Heart right ventricle (tissue), 16 donors: ENCODE results near the gene UNC13C. TPM values are rescaled to one million over a fixed set of nuclear protein-coding genes. Genes with fewer than 3 reads are reported as not detected.

Experiments
- ATAC-seq, 8 donors: fragments of 200-7000 bp; cut with Tn5 transposase; one replicate each; pipeline ENCODE4 v1.9.1; 2020; ENCODE audit warnings: mild to moderate bottlenecking in 8 of 8, moderate library complexity in 8 of 8, moderate number of reproducible peaks in 1 of 8
- DNase-seq, 2 donors: peaks; one replicate each; pipeline ENCODE4 v3.0.0-alpha.2; 2020
- H3K27ac ChIP-seq, 10 donors: fragments of 200-600 bp; sonication (generic) in 2 of 10; one replicate each; pipeline versions ENCODE4 v1.5.0 to v1.8.0; 2020 to 2022; ENCODE audit warnings: mild to moderate bottlenecking in 3 of 10
- H3K27me3 ChIP-seq, 7 donors: fragments of 200-600 bp; one replicate each; pipeline ENCODE4 v1.8.0; 2021 to 2022; ENCODE audit warnings: mild to moderate bottlenecking in 2 of 7
- H3K36me3 ChIP-seq, 9 donors: fragments of 200-600 bp; sonication (generic) in 1 of 9; one replicate each; pipeline versions ENCODE4 v1.5.0 to v1.8.0; 2020 to 2022; ENCODE audit warnings: mild to moderate bottlenecking in 2 of 9
- H3K4me1 ChIP-seq, 9 donors: fragments of 200-600 bp; sonication (generic) in 1 of 9; one replicate each; pipeline versions ENCODE4 v1.5.0 to v1.8.0; 2020 to 2022; ENCODE audit warnings: mild to moderate bottlenecking in 4 of 9
- H3K4me3 ChIP-seq, 10 donors: fragments of 200-600 bp; sonication (generic) in 2 of 10; one replicate each; pipeline versions ENCODE4 v1.5.0 to v1.8.0; 2020 to 2022; ENCODE audit warnings: mild to moderate bottlenecking in 7 of 10, moderate library complexity in 2 of 10
- H3K9me3 ChIP-seq, 11 donors: fragments of 200-600 bp in 10 of 11; sonication (generic) in 2 of 11; one replicate each; pipeline versions ENCODE4 v1.5.0 to v1.8.0; 2013 to 2022; ENCODE audit warnings: mild to moderate bottlenecking in 2 of 11, control low read depth in 1 of 11, moderate library complexity in 1 of 11
- CTCF ChIP-seq, 9 donors: fragments of 200-600 bp; sonication (generic) in 2 of 9; IDR thresholded peaks; one replicate each; pipeline versions ENCODE4 v1.5.0 to v1.8.0; 2021 to 2022; ENCODE audit warnings: antibody characterized with exemption in 9 of 9, mild to moderate bottlenecking in 5 of 9, moderate library complexity in 1 of 9
- WGBS, 2 donors: extraction: QIAGEN DNeasy Blood & Tissue Kit; methylation state at CpG; one replicate each; pipeline ENCODE4 v1.1.7; 2013; ENCODE audit warnings: inconsistent platforms in 1 of 2; 5-methylcytosine and 5-hydroxymethylcytosine counted together
- intact Hi-C, 10 donors: fragments of 100-400 bp; cut with DNase I; formaldehyde crosslinking; loops; one replicate each; pipeline versions ENCODE4 v1.11.1 to v1.14.2; 2022
- polyA plus RNA-seq, 2 donors: library from polyadenylated mRNA; stranded (reverse); fragments of 200-250 nt; gene quantifications; one replicate each; pipeline ENCODE4 v1.2.3, GENCODE V29; 2013
- total RNA-seq, 10 donors: library from RNA; stranded (reverse); fragmentation: NEBNext Ultra II Directional in 3 of 10; extraction: Animal tissue kit (Norgen Biotek cat#: 25700) in 3 of 10; gene quantifications; one replicate each; pipeline versions ENCODE4 v1.2.1 to v1.2.4, GENCODE V29; 2021 to 2023
- donor health status: Arrhythmogenic right ventricular cardiomyopathy.
- donor health status: ischemic (EF 13 %, LVEDD 7.1; RV severe dilation, severe dysfunction).
- donor health status: healthy with polysubstance abuse.
- donor health status: DM: no; HTN: yes; CAD: no.
- donor health status: DM: no; HTN: no; CAD: no.
- donor health status: ischemic (EF 25% LVEDD 6.9; RV normal size, moderate dysfunction).
- donor health status: ischemic (EF 25% LVEDD 5.7; RV mildly dilated, moderate dysfunction).
- donor health status: healthy.
- donor health status: DM: yes; HTN: yes; CAD: no.
- donor health status: Ischemic cardiomyopathy.
- donor health status: ischemic (EF 35%, LVEDD 5.7; RV mildly dilated, moderate dysfunction).
- donor health status: nonischemic (EF 11% LVEDD 7.7; RV severe dilation, severe dysfunction).
- donor health status: DM: yes; HTN: yes; CAD: no.
- donor health status: PGD.
- donor health status: ischemic (EF 29% LVEDD 5.4; RV normal size, mild dysfunction).
- donor health status: nonischemic (EF 23%, LVEDD 6.1; RV moderate dilation, normal function).

UNC13C gene
- total and polyA plus RNA-seq, 12 donors: 0.04 to 0.85 (median 0.19) TPM; not detected in 5

GRCh38 chr15:54099010-54099409, 120.8 kb downstream of the UNC13C start:
- H3K27ac ChIP-seq: no peak overlapping the region
- DNase-seq: no peak
- WGBS, 2 donors: 3 to 16% methylated on average over 1 of the region's 1 CpG
- H3K27me3 ChIP-seq: no peaks in the 10 kb centered on the region
- no peaks in the 10 kb centered on the region for H3K36me3 ChIP-seq
- ATAC-seq: no peak
- H3K4me1 ChIP-seq: no peaks in the 10 kb centered on the region
- H3K4me3 ChIP-seq: no peak overlapping the region
- no peak for TF ChIP-seq CTCF (IDR thresholded peaks at IDR 0.05)
- intact Hi-C loops: no loop called here
- H3K9me3 ChIP-seq: peaks cover 0 to 4% (median 0%) of the 10 kb centered on the region in 11 donors

GRCh38 chr15:54101664-54102270, 123.5 kb downstream of the UNC13C start:
- no peaks in the 10 kb centered on the region for H3K27me3 ChIP-seq
- no peak overlapping the region for H3K27ac ChIP-seq
- no peaks in the 10 kb centered on the region for H3K36me3 ChIP-seq
- no peak for TF ChIP-seq CTCF (IDR thresholded peaks at IDR 0.05)
- no peaks in the 10 kb centered on the region for H3K4me1 ChIP-seq
- ATAC-seq (no peak), DNase-seq (no peak)
- no peak overlapping the region for H3K4me3 ChIP-seq
- no peaks in the 10 kb centered on the region for H3K9me3 ChIP-seq
- intact Hi-C loops: no loop called here
- 75 to 80% methylated on average over 10 of the region's 10 CpGs for WGBS, 2 donors

- intact Hi-C loops: no loop called here
- Histone ChIP-seq H3K36me3 (no peaks in the 10 kb centered on the region), H3K4me3 (no peak overlapping the region), H3K9me3 (no peaks in the 10 kb centered on the region), H3K27ac (no peak overlapping the region), H3K4me1 (no peaks in the 10 kb centered on the region), H3K27me3 (no peaks in the 10 kb centered on the region)
- WGBS, 2 donors: 65 to 69% methylated on average over 3 of the region's 3 CpGs
- no peak for TF ChIP-seq CTCF (IDR thresholded peaks at IDR 0.05)
- DNase-seq (no peak), ATAC-seq (no peak)
Observed at GRCh38 chr15:54102704-54103103, 124.5 kb downstream of the UNC13C start.

GRCh38 chr15:54109014-54109413, 130.8 kb downstream of the UNC13C start:
- no peaks in the 10 kb centered on the region for H3K36me3 ChIP-seq
- no peak for TF ChIP-seq CTCF (IDR thresholded peaks at IDR 0.05)
- no peak overlapping the region for H3K4me3 ChIP-seq
- no peak for DNase-seq
- H3K27ac ChIP-seq: no peak overlapping the region
- no peak for ATAC-seq
- H3K9me3 ChIP-seq: no peaks in the 10 kb centered on the region
- intact Hi-C loops: no loop called here
- WGBS, 2 donors: 60 to 62% methylated on average over 2 of the region's 2 CpGs
- no peaks in the 10 kb centered on the region for H3K4me1 ChIP-seq
- H3K27me3 ChIP-seq: no peaks in the 10 kb centered on the region
